ENCODE measurements around the gene GALNT15. TPM values are rescaled to one million over a fixed set of nuclear protein-coding genes. Genes with fewer than 3 reads are reported as not detected.

GALNT15 gene
- total RNA-seq, 4 donors from 2014 or later, result 18.6 to 196 (median 89.0) TPM

DNA sequence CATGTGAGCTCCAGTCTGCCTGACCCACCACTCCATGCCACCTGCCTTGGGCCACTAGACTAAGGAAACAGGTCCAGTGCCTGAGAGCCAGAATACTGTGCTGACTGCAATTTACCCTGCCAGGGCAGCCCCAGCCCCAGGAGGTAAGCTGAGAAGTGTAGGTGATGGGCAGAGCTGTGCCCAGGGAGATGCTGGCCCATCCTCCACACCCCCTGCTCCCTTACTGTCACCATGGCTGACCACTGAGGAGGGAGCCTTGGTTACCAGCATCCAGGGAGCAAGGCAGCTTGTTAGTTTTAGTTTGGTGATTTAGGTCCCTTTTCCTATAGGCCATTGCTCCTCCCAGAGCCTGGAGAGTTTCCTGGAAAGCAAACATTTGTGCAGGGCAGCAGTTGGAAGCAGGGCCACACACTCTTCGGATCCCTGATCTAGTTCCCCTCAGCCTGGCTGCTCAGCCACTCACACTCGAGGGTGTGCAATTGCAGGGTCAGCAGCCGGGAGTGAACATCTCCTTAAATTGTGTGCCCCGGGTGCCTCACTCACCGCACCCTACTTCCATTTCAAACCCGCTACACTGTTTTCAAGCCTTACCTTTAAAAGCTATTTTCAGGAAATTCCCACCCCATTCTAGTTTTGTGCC lies 2.0 kb downstream of the GALNT15 start:
- Histone ChIP-seq H3K27me3 (no peaks in the 10 kb centered on the region), H3K9me3 (no peaks in the 10 kb centered on the region), H3K4me1 (no peaks in the 10 kb centered on the region), H3K36me3 (no peaks in the 10 kb centered on the region), H3K4me3 (peak overlapping the region; percentile 0 to 45 (median 22)), H3K27ac (peak overlapping the region in 2 of 4 donors; percentile 41 to 59)
- no peak for DNase-seq
- TF ChIP-seq, protein P1, sequence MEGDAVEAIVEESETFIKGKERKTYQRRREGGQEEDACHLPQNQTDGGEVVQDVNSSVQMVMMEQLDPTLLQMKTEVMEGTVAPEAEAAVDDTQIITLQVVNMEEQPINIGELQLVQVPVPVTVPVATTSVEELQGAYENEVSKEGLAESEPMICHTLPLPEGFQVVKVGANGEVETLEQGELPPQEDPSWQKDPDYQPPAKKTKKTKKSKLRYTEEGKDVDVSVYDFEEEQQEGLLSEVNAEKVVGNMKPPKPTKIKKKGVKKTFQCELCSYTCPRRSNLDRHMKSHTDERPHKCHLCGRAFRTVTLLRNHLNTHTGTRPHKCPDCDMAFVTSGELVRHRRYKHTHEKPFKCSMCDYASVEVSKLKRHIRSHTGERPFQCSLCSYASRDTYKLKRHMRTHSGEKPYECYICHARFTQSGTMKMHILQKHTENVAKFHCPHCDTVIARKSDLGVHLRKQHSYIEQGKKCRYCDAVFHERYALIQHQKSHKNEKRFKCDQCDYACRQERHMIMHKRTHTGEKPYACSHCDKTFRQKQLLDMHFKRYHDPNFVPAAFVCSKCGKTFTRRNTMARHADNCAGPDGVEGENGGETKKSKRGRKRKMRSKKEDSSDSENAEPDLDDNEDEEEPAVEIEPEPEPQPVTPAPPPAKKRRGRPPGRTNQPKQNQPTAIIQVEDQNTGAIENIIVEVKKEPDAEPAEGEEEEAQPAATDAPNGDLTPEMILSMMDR (IDR thresholded peaks at IDR 0.05), result no peak
- no peak for TF ChIP-seq POLR2A (IDR thresholded peaks at IDR 0.05)

DNA sequence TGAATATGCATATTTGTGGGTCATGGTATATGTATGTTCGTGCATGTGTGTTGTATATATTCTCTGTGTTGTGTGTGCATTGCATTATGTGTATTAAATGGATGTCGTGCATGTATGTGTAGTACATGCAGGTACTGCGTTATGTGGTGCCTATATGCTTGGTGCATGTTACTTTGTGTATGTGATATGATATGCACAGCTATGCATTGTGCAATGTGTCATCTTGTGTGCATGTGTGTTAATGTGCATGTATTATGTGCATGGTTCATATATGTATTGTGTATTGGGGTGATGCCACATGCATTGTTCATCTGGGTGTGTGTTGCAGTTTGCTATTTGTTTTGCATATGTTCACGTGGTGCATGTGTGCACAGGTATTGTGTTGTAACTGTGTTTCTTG lies 2.9 kb downstream of the GALNT15 start:
- H3K36me3 ChIP-seq, result no peaks in the 10 kb centered on the region
- no peaks in the 10 kb centered on the region for H3K9me3 ChIP-seq
- no peak for DNase-seq
- no peaks in the 10 kb centered on the region for H3K4me1 ChIP-seq
- TF ChIP-seq, protein P1 (IDR thresholded peaks at IDR 0.05), result no peak
- no peak for TF ChIP-seq POLR2A (IDR thresholded peaks at IDR 0.05)
- no peaks in the 10 kb centered on the region for H3K27me3 ChIP-seq
- H3K27ac ChIP-seq, result no peak overlapping the region
- H3K4me3 ChIP-seq, result peak overlapping the region in 3 of 4 donors; percentile 7 to 45 (median 37)

DNA sequence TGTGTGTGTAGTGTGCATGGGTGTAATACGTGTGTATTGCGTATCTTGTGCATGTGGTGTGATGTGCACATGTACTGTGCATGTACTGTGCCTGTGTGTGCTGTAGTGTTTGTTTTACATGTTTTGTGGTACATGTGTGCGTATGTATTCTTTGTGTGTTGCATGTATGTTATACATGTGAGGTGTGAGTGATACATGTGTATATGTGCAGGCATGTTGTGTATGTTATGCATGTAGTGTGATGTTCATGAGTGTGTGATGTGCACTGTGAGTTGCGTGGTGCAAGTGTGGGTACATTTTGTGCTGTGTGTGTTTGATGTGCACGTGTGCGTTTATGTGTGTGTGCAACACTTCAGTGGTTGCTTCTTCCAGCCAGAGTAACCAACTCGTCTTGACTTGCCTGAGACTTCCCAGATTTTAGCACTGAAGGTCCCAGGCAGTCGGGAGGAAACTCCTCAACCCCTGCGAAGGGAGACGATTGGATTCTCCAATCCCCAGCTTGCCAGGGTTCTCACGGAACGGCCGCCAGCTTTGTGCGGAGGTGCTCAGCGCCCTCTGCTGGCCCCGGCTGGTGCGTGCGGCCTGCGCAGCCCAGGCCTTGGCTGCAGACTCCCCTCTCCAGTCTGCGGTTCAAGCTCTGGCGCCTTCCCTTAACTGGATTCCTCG lies 3.6 kb downstream of the GALNT15 start:
- no peak overlapping the region for H3K27ac ChIP-seq
- H3K36me3 ChIP-seq, result no peaks in the 10 kb centered on the region
- H3K27me3 ChIP-seq, result no peaks in the 10 kb centered on the region
- no peaks in the 10 kb centered on the region for H3K9me3 ChIP-seq
- no peaks in the 10 kb centered on the region for H3K4me1 ChIP-seq
- H3K4me3 ChIP-seq, result peak overlapping the region in 3 of 4 donors; percentile 1 to 45 (median 37)
- DNase-seq, result peak; percentile 36 to 81 (median 81)
- TF ChIP-seq POLR2A (IDR thresholded peaks at IDR 0.05), result no peak
- TF ChIP-seq, protein P1 (IDR thresholded peaks at IDR 0.05), result peak; percentile 42 to 90 (median 84)

DNA sequence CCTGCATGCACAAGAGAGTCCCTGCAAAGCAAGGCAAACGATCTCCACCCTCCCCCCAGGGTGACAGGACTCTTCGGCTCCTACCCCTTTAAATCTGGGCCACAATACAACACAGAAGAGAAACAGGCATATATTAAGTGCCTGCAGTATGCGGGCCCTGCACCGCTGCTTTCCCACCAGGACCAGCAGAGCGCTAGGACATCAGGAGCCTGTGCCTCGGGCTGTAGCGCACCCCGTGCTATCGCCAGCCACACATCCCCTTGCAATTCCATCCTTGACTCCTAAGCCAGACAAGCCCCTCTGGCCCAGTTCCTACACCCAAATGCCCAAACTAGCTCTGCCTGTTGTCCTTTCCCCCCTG lies 4.1 kb downstream of the GALNT15 start:
- H3K27ac ChIP-seq, result no peak overlapping the region
- no peaks in the 10 kb centered on the region for H3K36me3 ChIP-seq
- no peak for TF ChIP-seq POLR2A (IDR thresholded peaks at IDR 0.05)
- TF ChIP-seq, protein P1 (IDR thresholded peaks at IDR 0.05), result no peak
- no peaks in the 10 kb centered on the region for H3K4me1 ChIP-seq
- no peaks in the 10 kb centered on the region for H3K27me3 ChIP-seq
- H3K4me3 ChIP-seq, result peak overlapping the region in 2 of 4 donors; percentile 37 to 45
- DNase-seq, result no peak
- H3K9me3 ChIP-seq, result no peaks in the 10 kb centered on the region

DNA sequence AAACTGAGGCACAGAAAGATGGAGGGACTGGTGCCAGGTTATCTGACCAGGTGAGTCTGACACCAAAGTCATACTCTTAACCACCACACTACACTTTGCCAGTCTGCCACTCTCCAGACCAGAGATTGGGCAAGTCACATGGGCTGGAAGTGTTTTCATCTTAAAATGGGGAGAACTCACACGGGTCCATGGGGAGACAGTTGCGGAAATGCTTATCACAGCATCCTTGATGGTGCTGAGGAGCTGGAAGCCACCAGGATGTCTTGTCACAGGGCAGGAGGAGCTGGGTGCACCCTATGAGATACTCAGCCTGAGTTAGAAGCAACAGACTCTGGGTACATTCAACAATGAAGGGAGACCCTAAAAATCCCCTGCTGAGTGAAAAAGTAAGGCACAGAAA lies 4.8 kb downstream of the GALNT15 start:
- H3K9me3 ChIP-seq, result no peaks in the 10 kb centered on the region
- H3K36me3 ChIP-seq, result no peaks in the 10 kb centered on the region
- no peaks in the 10 kb centered on the region for H3K27me3 ChIP-seq
- no peak overlapping the region for H3K27ac ChIP-seq
- H3K4me1 ChIP-seq, result no peaks in the 10 kb centered on the region
- DNase-seq, result no peak
- TF ChIP-seq, protein P1 (IDR thresholded peaks at IDR 0.05), result no peak
- TF ChIP-seq POLR2A (IDR thresholded peaks at IDR 0.05), result no peak
- H3K4me3 ChIP-seq, result no peak overlapping the region

All from Peyer's patch (tissue), 4 donors.